ENCODE measurements around the gene TNFRSF19.

- TF ChIP-seq CTCF (IDR thresholded peaks at IDR 0.05; ENCODE audit: low read length) (no peak), EZH2 (optimal IDR thresholded peaks at IDR 0.05; ENCODE audit: low read depth, low read length) (no peak)
Observed at GRCh38 chr13:23697772-23698313, 127.6 kb downstream of the TNFRSF19 start.

Measured in MM.1S (cell line).